K562 (cell line): ENCODE results near the gene FAM222A. TPM values are rescaled to one million over a fixed set of nuclear protein-coding genes. Genes with fewer than 3 reads are reported as not detected.
A peak's percentile ranks its signal among the peaks of the same experiment; 100 is the strongest.

Source experiments
- ATAC-seq: fragments of 200-7000 bp; cut with Tn5 transposase; 3 replicates; pipeline ENCODE4 v1.9.1; 2020; ENCODE audit warnings: moderate library complexity
- BruUV-seq: library from RNA; stranded (reverse); fragments of 400-500 nt; replicated peaks from 2 replicates; lab custom pipeline; 2021; lab: Mats Ljungman, UMichigan
- CTCF ChIA-PET: fragments of 300-600 bp; formaldehyde crosslinking; extraction: SDS; loops from one replicate; lab custom pipeline; 2021; ENCODE audit warnings: low intra/inter-chr PET ratio; lab: Yijun Ruan, JAX
- POLR2A ChIA-PET: fragments of 300-600, 350-650 bp; sonication (Branson Sonifier 250); formaldehyde crosslinking; extraction: SDS; loops from one replicate; lab custom pipeline; 2021; ENCODE audit warnings: antibody characterized with exemption, inconsistent platforms; lab: Yijun Ruan, JAX
- DNase-seq, 4 experiments: peaks; one replicate each; pipeline versions ENCODE4 v3.0.0 to v3.0.0-alpha.2; 2011 to 2018; ENCODE audit warnings: low spot score in 3 of 4, mixed read lengths in 3 of 4; ENCODE audit errors: extremely low read depth in 1 of 4
- FAIRE-seq: peaks from 2 replicates; lab custom pipeline; 2011; peaks lifted over from hg19 to GRCh38; lab: Jason Lieb, UNC
- H2AFZ ChIP-seq: 2 replicates; pipeline ENCODE4 v1.6.0; 2011; ENCODE audit warnings: low read depth, low read length, control low read depth, inconsistent platforms
- H3K27ac ChIP-seq: fragments of 200-600 bp; 3 replicates; pipeline ENCODE4 v1.8.0; 2011; ENCODE audit warnings: low read depth, mild to moderate bottlenecking, control low read depth, inconsistent platforms, low read length, moderate library complexity, mixed read lengths; ENCODE audit errors: extremely low read depth
- H3K27me3 ChIP-seq, 2 experiments: fragments of 300-600 bp in 1 of 2; 2 replicates in 1 of 2; 3 replicates in 1 of 2; pipeline versions ENCODE4 v1.6.0 to v1.8.0; 2011; ENCODE audit warnings: inconsistent platforms in 2 of 2, low read length in 2 of 2, mild to moderate bottlenecking in 1 of 2, mixed read lengths in 1 of 2, moderate library complexity in 1 of 2; ENCODE audit not compliant: control insufficient read depth in 2 of 2, insufficient read depth in 2 of 2
- H3K36me3 ChIP-seq: fragments of 300-600 bp; 3 replicates; pipeline ENCODE4 v1.8.0; 2011; ENCODE audit warnings: mild to moderate bottlenecking, low read length, inconsistent platforms; ENCODE audit not compliant: control insufficient read depth, insufficient read depth
- H3K4me1 ChIP-seq, 2 experiments: fragments of 200-600 bp in 1 of 2; replicated peaks in 1 of 2; 2 replicates in 1 of 2; 3 replicates in 1 of 2; pipeline versions ENCODE4 v1.5.1 to v1.8.0; 2011; ENCODE audit warnings: inconsistent platforms in 2 of 2, low read length in 2 of 2, mild to moderate bottlenecking in 1 of 2, mixed read lengths in 1 of 2, moderate library complexity in 1 of 2; ENCODE audit not compliant: control insufficient read depth in 2 of 2, insufficient read depth in 2 of 2
- H3K4me2 ChIP-seq: 2 replicates; pipeline ENCODE4 v1.6.1; 2011; ENCODE audit warnings: low read length, control low read depth, inconsistent platforms, mixed read lengths; ENCODE audit not compliant: insufficient read depth
- H3K4me3 ChIP-seq: fragments of 200-600 bp; sonication (generic), shearing (Covaris generic); 2 replicates; pipeline ENCODE4 v1.5.1; 2016; ENCODE audit warnings: control low read depth, inconsistent platforms
- H3K79me2 ChIP-seq: fragments of 200-600 bp; 3 replicates; pipeline ENCODE4 v1.8.0; 2011; ENCODE audit warnings: low read length, inconsistent platforms; ENCODE audit not compliant: control insufficient read depth, insufficient read depth
- H3K9ac ChIP-seq, 2 experiments: 2 replicates each; pipeline versions ENCODE4 v1.6.0 to v1.6.1; 2011; ENCODE audit warnings: low read depth in 2 of 2, low read length in 2 of 2, control low read depth in 1 of 2, inconsistent platforms in 1 of 2, mild to moderate bottlenecking in 1 of 2, mixed read lengths in 1 of 2; ENCODE audit not compliant: insufficient read depth in 1 of 2
- H3K9me1 ChIP-seq: one replicate; pipeline ENCODE4 v1.6.0; 2011; ENCODE audit warnings: inconsistent platforms, mild to moderate bottlenecking, low read length, moderate library complexity; ENCODE audit not compliant: control insufficient read depth, insufficient read depth
- H3K9me3 ChIP-seq: replicated peaks from 2 replicates; pipeline ENCODE4 v1.5.1; 2011; ENCODE audit warnings: low read depth, low read length, inconsistent platforms; ENCODE audit not compliant: control insufficient read depth, insufficient read depth
- H4K20me1 ChIP-seq: replicated peaks from 2 replicates; pipeline ENCODE4 v1.6.1; 2011; ENCODE audit warnings: low read length, inconsistent platforms, mixed read lengths; ENCODE audit not compliant: control insufficient read depth, insufficient read depth
- GATAD2B ChIP-seq: fragments of 450-650 bp; IDR thresholded peaks from 2 replicates; pipeline ENCODE4 v1.6.1; 2017; ENCODE audit warnings: mild to moderate bottlenecking, borderline replicate concordance
- WGBS: fragments of 100-300 bp; shearing (Covaris generic); methylation state at CpG from one replicate; pipeline ENCODE4 v1.1.6; 2016; ENCODE audit warnings: low coverage, mixed read lengths; ENCODE audit not compliant: insufficient coverage; ENCODE audit errors: missing lambda C conversion rate; 5-methylcytosine and 5-hydroxymethylcytosine counted together
- in situ Hi-C: fragments of 300-500 bp; cut with MboI; formaldehyde crosslinking; loops from 4 replicates; pipeline ENCODE4 v1.15.0; 2018; ENCODE audit warnings: inconsistent platforms, mixed read lengths
- intact Hi-C: fragments of 100-400 bp; cut with micrococcal nuclease; formaldehyde crosslinking; loops from 2 replicates; pipeline ENCODE4 v1.14.2; 2022
- polyA plus RNA-seq, 8 experiments: library from polyadenylated mRNA; depleted of rRNA in 4 of 8; stranded (reverse) in 5 of 8; unstranded in 3 of 8; fragments of >200 nt; fragmentation: Nextera tagmentation in 2 of 8; fragmentation: Illumina TruSeq in 1 of 8; extraction: Ambion mirVana in 2 of 8; extraction: Trizol in 1 of 8; gene quantifications; 2 replicates each; pipeline versions ENCODE4 v1.2.1 to v1.2.3, GENCODE V29; 2011 to 2014; ENCODE audit warnings: inconsistent platforms in 1 of 8, missing spikeins in 1 of 8
- total RNA-seq, 7 experiments: library from RNA; depleted of rRNA in 6 of 7; stranded (reverse); fragments of >200 nt in 6 of 7; fragmentation: Illumina TruSeq in 2 of 7; extraction: Trizol in 2 of 7; gene quantifications; 2 replicates each; pipeline versions ENCODE4 v1.2.1 to v1.2.3, GENCODE V29; 2011 to 2021; ENCODE audit warnings: low replicate concordance in 1 of 7
- TF ChIP-seq, protein P1 (sequence below): fragments of 250-450 bp; sonication (Bioruptor Pico); IDR thresholded peaks from 2 replicates; pipeline ENCODE4 v1.5.1; 2021; ENCODE audit warnings: mild to moderate bottlenecking
- TF ChIP-seq, protein P2 (sequence below): fragments of 450-650 bp; formaldehyde crosslinking; IDR thresholded peaks from 2 replicates; pipeline ENCODE4 v1.4.0; 2020; ENCODE audit warnings: mild to moderate bottlenecking, moderate library complexity
- TF ChIP-seq, protein P3 (sequence below), 3 experiments: fragments of 200-800 bp in 1 of 3; fragments of 250-450 bp in 1 of 3; fragments of 450-650 bp in 1 of 3; sonication (Bioruptor Pico) in 1 of 3; sonication (Bioruptor generic) in 1 of 3; formaldehyde crosslinking in 1 of 3; IDR thresholded peaks; 2 replicates each; pipeline versions ENCODE4 v1.6.1 to v1.8.0; 2016 to 2022; ENCODE audit warnings: mild to moderate bottlenecking in 2 of 3, missing genetic modification characterization in 2 of 3, missing compliant biosample characterization in 1 of 3, moderate library complexity in 1 of 3

The FAM222A gene
- total and polyA plus RNA-seq, 9 of the 15 experiments (the other 6 are each of a cell fraction or from before 2014, with no cell fraction given) = 0.03 to 0.36 (median 0.12) TPM; not detected in 1

DNA sequence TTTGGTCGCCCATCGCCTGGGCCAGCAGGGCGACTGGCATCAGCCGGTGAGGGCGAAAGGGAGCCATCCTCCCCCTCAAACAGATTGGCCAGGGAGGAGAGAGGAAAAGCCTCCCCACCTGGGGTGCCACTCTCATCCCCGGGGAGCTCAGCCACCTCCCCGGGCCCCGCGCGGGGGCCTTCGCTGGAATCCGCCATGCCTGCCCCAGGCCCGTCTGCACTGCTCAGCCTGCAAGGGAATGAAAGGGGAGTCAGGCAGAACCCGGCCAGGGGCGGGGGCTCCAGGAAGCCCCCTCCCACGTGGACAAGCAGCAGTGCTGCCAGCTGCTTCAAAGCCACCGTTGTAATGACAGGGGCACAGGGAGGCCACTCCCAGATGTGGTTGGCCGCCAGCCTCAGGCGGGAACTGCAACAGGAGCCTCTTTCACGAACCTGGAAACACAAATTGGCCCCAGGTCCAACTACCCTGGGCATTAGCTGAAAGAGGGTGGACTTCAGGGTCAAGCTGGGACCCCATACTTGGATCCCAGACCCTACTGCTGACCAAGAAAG, 101.0 kb downstream of the FAM222A start:
- Histone ChIP-seq H3K79me2 (no peaks in the 10 kb centered on the region), H3K4me3 (no peak overlapping the region), H3K4me2 (no peak overlapping the region), H3K36me3 (no peaks in the 10 kb centered on the region), H3K9me3 (no peaks in the 10 kb centered on the region), H3K27me3 (peaks cover 5 to 37% of the 10 kb centered on the region in 2 experiments; a peak in 4 of 5 replicates), H3K4me1 (no peaks in the 10 kb centered on the region; a peak in 1 of 5 replicates), H3K27ac (no peak overlapping the region), H3K9me1 (no peaks in the 10 kb centered on the region), H4K20me1 (no peaks in the 10 kb centered on the region; the same call in 1 of the 2 replicates), H2AFZ (no peak overlapping the region), H3K9ac (peak overlapping the region in 1 of 2 experiments; percentile 35; a peak in 1 of 4 replicates)
- DNase-seq (no peak), FAIRE-seq (no peak), ATAC-seq (no peak)
- CTCF ChIA-PET = no interaction called here
- intact Hi-C loops (no loop called here), in situ Hi-C loops (no loop called here)
- POLR2A ChIA-PET = interaction anchor here (0.7 to 0.9 kb wide), 2 partner anchors 214 to 302 kb away, joined by 3 read pairs; no protein-coding TSS in a partner anchor
- no TSS peak for BruUV-seq
- 32% methylated on average over 14 of the region's 20 CpGs for WGBS
- TF ChIP-seq, protein P1, sequence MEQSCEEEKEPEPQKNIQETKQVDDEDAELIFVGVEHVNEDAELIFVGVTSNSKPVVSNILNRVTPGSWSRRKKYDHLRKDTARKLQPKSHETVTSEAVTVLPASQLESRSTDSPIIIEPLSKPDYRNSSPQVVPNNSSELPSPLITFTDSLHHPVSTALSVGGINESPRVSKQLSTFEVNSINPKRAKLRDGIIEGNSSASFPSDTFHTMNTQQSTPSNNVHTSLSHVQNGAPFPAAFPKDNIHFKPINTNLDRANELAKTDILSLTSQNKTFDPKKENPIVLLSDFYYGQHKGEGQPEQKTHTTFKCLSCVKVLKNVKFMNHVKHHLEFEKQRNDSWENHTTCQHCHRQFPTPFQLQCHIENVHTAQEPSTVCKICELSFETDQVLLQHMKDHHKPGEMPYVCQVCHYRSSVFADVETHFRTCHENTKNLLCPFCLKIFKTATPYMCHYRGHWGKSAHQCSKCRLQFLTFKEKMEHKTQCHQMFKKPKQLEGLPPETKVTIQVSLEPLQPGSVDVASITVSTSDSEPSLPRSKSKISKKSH = no peak
- TF ChIP-seq GATAD2B = no peak
- TF ChIP-seq, protein P2, sequence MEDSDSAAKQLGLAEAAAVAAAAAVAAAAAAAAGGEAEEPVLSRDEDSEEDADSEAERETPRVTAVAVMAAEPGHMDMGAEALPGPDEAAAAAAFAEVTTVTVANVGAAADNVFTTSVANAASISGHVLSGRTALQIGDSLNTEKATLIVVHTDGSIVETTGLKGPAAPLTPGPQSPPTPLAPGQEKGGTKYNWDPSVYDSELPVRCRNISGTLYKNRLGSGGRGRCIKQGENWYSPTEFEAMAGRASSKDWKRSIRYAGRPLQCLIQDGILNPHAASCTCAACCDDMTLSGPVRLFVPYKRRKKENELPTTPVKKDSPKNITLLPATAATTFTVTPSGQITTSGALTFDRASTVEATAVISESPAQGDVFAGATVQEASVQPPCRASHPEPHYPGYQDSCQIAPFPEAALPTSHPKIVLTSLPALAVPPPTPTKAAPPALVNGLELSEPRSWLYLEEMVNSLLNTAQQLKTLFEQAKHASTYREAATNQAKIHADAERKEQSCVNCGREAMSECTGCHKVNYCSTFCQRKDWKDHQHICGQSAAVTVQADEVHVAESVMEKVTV (CRISPR knock-in tag) = no peak
- TF ChIP-seq, protein P3, sequence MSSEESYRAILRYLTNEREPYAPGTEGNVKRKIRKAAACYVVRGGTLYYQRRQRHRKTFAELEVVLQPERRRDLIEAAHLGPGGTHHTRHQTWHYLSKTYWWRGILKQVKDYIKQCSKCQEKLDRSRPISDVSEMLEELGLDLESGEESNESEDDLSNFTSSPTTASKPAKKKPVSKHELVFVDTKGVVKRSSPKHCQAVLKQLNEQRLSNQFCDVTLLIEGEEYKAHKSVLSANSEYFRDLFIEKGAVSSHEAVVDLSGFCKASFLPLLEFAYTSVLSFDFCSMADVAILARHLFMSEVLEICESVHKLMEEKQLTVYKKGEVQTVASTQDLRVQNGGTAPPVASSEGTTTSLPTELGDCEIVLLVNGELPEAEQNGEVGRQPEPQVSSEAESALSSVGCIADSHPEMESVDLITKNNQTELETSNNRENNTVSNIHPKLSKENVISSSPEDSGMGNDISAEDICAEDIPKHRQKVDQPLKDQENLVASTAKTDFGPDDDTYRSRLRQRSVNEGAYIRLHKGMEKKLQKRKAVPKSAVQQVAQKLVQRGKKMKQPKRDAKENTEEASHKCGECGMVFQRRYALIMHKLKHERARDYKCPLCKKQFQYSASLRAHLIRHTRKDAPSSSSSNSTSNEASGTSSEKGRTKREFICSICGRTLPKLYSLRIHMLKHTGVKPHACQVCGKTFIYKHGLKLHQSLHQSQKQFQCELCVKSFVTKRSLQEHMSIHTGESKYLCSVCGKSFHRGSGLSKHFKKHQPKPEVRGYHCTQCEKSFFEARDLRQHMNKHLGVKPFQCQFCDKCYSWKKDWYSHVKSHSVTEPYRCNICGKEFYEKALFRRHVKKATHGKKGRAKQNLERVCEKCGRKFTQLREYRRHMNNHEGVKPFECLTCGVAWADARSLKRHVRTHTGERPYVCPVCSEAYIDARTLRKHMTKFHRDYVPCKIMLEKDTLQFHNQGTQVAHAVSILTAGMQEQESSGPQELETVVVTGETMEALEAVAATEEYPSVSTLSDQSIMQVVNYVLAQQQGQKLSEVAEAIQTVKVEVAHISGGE (CRISPR knock-in tag; IDR thresholded peaks at IDR 0.05) = no peak
